LNCaP clone FGC (cell line): ENCODE measurements around the gene BUD23.
A peak's percentile ranks its signal among the peaks of the same experiment; 100 is the strongest.

Experiments used
- DNase-seq: peaks from one replicate; pipeline ENCODE4 v3.0.0-alpha.2; 2011; ENCODE audit warnings: low read depth
- H3K4me3 ChIP-seq: 2 replicates; pipeline ENCODE4 v1.5.1; 2011; ENCODE audit warnings: mild to moderate bottlenecking, low read depth, low read length, control low read depth
- TF ChIP-seq, protein P1 (sequence below): IDR thresholded peaks from 2 replicates; pipeline ENCODE4 v1.5.1; 2012; ENCODE audit warnings: mild to moderate bottlenecking; ENCODE audit not compliant: control insufficient read depth, insufficient read depth; ENCODE audit errors: extremely low read depth

Gene BUD23

DNA sequence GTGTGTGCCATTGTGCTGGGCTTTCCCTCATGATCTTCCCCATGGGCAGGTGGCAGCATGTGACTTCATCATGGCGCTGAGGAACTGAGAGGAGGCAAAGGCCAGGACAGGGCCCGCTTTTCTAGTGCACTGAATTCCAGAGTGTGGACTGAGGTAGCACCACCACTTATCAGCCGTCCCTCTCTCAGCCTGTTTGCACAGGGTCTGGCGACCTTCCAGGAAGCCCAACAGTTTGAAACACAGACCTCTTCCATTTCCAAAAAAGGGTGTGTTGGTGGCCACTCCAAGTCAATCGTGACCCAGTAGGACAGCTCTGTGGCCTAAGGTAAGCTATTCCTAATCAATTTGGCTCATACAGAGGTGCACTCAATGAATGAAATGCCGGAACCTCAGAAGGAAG, 4.5 kb upstream of the BUD23 start:
- no peak overlapping the region for H3K4me3 ChIP-seq
- no peak for DNase-seq
- TF ChIP-seq, protein P1, sequence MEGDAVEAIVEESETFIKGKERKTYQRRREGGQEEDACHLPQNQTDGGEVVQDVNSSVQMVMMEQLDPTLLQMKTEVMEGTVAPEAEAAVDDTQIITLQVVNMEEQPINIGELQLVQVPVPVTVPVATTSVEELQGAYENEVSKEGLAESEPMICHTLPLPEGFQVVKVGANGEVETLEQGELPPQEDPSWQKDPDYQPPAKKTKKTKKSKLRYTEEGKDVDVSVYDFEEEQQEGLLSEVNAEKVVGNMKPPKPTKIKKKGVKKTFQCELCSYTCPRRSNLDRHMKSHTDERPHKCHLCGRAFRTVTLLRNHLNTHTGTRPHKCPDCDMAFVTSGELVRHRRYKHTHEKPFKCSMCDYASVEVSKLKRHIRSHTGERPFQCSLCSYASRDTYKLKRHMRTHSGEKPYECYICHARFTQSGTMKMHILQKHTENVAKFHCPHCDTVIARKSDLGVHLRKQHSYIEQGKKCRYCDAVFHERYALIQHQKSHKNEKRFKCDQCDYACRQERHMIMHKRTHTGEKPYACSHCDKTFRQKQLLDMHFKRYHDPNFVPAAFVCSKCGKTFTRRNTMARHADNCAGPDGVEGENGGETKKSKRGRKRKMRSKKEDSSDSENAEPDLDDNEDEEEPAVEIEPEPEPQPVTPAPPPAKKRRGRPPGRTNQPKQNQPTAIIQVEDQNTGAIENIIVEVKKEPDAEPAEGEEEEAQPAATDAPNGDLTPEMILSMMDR, result no peak

DNA sequence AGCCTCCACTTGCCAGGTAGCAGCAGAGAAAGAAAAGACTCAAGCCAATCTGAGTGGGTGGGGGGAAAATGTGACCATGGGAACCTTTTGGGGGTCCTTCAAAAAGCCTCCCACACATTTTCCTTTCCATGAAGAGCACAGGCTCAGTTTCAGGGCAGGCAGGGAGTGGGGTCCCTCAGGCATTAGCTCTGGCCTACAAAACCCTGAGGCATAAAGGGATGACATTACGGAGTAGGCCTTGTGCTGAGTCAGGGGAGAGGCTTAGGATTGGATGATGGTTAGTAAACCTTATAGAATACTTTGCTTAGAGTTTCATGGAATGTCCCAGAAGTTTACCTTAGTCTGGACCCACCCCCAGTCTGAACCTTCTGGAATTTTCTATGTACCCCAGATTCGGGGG, 3.7 kb upstream of the BUD23 start:
- H3K4me3 ChIP-seq, result no peak overlapping the region
- DNase-seq, result no peak
- TF ChIP-seq, protein P1, result no peak

DNA sequence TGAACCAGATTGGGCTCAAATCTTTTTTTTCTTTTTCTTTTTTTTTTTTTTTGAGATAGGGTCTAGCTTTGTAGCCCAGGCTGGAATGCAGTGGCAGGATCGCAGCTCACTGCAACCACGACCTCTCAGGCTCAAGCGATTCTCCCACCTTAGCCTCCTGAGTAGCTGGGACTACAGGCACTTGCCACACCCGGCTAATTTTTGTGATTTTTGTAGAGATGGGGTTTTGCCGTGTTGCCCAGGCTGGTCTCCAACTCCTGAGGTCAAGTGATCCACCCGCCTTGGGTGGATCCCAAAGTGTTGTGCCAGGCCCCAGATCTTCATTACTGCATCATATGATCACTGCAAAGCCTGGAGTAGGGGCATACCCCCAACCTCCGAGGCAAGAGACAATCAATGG, 2.9 kb upstream of the BUD23 start:
- H3K4me3 ChIP-seq, result no peak overlapping the region

DNA sequence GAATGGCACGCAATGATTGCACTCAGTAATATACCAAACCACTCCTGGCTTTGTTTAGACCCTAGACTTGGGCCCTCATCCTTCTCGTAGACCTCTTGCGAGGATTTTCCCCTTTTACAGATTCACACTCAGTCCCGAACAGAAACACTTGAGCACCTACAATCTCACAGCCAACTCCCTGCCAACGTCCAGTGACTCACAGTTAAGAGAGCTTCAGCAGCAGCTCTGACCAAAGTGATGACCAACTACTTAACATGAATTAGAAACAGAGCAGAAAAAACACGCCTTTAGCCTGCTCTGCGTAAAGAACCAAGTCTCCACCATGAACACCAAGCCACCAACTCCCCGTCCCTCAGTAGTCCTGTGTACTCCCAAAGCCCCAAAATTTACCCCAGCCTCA, 2.4 kb upstream of the BUD23 start:
- no peak overlapping the region for H3K4me3 ChIP-seq
- TF ChIP-seq, protein P1, result no peak

More for the DNA sequence above, 2.9 kb upstream of the BUD23 start:
- TF ChIP-seq, protein P1, result no peak
- DNase-seq, result no peak

DNA sequence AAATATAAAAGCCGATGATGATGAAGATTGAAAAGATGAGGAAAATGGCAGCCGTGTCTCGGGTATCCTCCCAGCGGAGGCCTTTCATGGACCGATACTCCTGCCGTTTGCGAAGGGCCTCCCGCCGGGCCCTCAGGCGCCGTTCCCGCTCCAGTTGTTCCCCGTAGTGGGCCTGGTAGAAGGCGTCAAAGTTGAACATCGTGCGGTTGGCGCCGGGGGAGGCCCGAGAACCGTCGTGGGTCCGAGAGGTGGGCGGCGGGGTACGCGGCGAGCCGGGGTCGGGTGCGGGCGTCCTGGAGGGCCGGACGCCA, 697 bp upstream of the BUD23 start:
- no peak for DNase-seq
- peak overlapping the region; percentile 79 for H3K4me3 ChIP-seq

More for the DNA sequence above, 2.4 kb upstream of the BUD23 start:
- no peak for DNase-seq

DNA sequence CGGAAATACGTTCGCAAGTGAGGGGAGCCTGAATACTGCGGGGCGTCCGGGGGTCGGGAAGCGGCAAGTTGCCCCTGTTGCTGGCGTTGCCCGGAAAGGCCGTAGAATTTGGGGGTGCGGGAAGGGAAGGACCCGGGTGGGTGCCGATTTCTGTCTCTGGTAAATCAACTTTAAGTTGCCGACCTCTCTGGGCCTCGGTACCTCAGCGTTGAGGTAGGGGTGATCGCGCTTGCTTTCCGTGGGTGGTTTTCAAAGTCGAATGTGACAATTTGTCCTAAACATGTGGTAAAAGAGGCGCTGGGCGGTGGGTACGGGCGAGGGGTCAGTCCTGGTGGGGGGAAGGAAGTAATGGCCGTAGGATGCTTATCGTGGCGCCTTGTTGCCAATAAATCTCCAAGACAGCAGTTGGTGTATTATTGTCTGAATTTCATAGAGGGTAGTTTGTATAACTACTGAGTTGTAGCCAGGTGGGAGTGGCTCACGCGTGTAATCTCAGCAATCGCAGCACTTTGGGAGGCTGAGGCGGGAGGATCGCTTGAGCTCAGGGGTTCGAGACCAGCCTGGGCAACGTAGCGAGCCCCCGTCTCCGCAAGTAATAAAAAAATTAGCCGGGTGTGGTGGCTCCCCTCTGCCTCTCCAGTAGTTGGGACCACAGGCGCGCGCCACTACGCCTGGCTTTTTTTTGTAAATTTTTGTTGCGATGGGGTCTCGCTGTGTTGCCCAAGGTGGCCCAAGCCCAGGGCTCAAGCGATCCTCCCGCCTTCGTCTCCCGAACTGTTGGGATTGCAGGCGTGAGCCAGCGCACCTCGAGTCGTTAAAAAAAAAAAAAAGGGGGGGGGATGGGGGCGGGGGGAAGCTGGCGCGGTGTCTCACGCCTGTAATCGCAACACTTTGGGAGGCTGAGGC, 644 bp downstream of the BUD23 start:
- peak overlapping the region; percentile 79 for H3K4me3 ChIP-seq
- TF ChIP-seq, protein P1, result no peak
- peak; percentile 17 for DNase-seq

More for the DNA sequence above, 697 bp upstream of the BUD23 start:
- TF ChIP-seq, protein P1, result no peak

DNA sequence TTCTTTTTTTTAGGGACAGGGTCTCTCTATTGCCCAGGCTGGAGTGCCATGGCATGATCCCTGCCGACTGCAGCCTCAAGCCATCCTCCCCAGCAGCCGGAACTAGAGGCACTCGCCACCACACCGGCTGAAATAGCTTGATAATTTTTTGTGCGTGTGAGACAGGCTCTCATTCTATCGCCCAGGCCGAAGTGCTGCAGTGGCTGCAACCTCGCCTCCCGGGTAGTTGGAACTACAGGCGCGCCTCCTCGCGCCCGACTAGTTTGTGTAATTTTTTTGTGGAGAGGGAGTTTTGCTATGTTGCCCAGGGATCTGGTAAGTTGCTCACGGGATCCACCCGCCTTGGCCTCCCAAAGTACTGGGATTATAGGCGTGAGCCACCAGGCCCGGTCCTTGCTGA, 1.9 kb downstream of the BUD23 start:
- no peak overlapping the region for H3K4me3 ChIP-seq
- DNase-seq, result no peak
- TF ChIP-seq, protein P1, result no peak
